GM15510 (cell line): ENCODE results near the gene EFNA2.

ENCODE experiments used
- POLR2A ChIP-seq: IDR thresholded peaks from 3 replicates; pipeline ENCODE4 v1.6.1; 2011; ENCODE audit warnings: borderline replicate concordance; ENCODE audit not compliant: insufficient read length; ENCODE audit errors: extremely low read depth

The EFNA2 gene

GRCh38 chr19:1245494-1246264, 40.0 kb upstream of the EFNA2 start:
- no peak for TF ChIP-seq POLR2A

- TF ChIP-seq POLR2A = no peak
Measured at GRCh38 chr19:1247748-1248138, 37.9 kb upstream of the EFNA2 start.

GRCh38 chr19:1248139-1248785, 37.4 kb upstream of the EFNA2 start, which contains the start of gene MIDN:
MIDN (plus strand) TSS chr19:1248583; CDS start chr19:1250297, 1,714 bp downstream.
- TF ChIP-seq POLR2A = peak; percentile 96

GRCh38 chr19:1248786-1249297, 36.8 kb upstream of the EFNA2 start:
- no peak for TF ChIP-seq POLR2A

GRCh38 chr19:1249298-1249989, 36.2 kb upstream of the EFNA2 start:
- peak; percentile 79 for TF ChIP-seq POLR2A

GRCh38 chr19:1249990-1250436, 35.7 kb upstream of the EFNA2 start:
- no peak for TF ChIP-seq POLR2A

- peak; percentile 26 for TF ChIP-seq POLR2A
Measured at GRCh38 chr19:1250437-1251260, 35.0 kb upstream of the EFNA2 start.

GRCh38 chr19:1251330-1252220, 34.1 kb upstream of the EFNA2 start:
- peak; percentile 41 for TF ChIP-seq POLR2A

GRCh38 chr19:1252221-1252820, 33.4 kb upstream of the EFNA2 start:
- no peak for TF ChIP-seq POLR2A

- TF ChIP-seq POLR2A = no peak
Measured at GRCh38 chr19:1252821-1253513, 32.7 kb upstream of the EFNA2 start.

- peak; percentile 2 for TF ChIP-seq POLR2A
Measured at GRCh38 chr19:1253514-1254080, 32.1 kb upstream of the EFNA2 start.

- TF ChIP-seq POLR2A = peak; percentile 1
Measured at GRCh38 chr19:1254081-1254527, 31.6 kb upstream of the EFNA2 start.

GRCh38 chr19:1254530-1255185, 31.0 kb upstream of the EFNA2 start:
- peak; percentile 10 for TF ChIP-seq POLR2A
